ENCODE measurements around the gene TDRD10.
A peak's percentile ranks its signal among the peaks of the same experiment; 100 is the strongest.
"Not testable (repeated sequence)": the region's sequence is repeated elsewhere in the genome, so short reads cannot be mapped to it uniquely, and the experiment has no call there.

The TDRD10 gene

DNA sequence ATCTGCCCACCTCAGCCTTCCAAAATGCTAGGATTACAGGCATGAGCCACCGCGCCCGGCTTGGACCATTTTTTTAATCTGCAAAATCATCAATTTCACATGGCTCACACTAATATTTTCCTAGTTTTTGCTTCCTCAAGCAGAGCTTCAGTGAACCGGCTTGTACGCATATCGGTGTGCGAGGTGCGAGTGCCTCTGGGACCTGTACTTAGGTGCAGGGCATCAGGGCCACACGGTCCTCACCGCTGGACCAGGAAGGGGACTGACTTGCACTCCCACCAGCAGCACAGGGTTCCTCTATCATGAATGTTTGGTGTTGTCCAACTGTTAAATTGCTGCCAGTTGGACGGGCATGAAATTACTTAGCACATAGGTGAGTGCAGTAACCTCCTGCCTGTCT is 15.6 kb downstream of the TDRD10 start:
- DNase-seq = no peak

DNA sequence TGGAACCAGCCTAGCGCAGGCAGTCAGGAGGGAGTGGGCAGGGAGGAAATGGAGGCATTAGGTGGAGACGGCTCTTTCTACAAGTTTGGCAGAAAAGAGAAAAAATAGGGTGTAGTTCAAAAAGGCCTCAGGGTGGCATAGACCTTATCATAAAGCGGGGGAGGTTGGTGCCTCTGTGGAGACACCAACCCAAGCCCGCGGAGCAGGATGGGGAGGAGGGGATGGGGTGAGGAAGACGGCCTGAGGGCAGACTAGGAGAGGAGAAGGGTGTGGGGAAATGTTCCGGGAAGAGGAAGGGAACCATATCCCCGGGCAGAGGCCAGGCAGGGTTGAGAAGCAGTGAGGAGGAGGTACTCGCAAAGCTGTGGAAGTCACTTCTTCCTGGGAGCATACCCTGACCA is 17.6 kb downstream of the TDRD10 start:
- DNase-seq = no peak

DNA sequence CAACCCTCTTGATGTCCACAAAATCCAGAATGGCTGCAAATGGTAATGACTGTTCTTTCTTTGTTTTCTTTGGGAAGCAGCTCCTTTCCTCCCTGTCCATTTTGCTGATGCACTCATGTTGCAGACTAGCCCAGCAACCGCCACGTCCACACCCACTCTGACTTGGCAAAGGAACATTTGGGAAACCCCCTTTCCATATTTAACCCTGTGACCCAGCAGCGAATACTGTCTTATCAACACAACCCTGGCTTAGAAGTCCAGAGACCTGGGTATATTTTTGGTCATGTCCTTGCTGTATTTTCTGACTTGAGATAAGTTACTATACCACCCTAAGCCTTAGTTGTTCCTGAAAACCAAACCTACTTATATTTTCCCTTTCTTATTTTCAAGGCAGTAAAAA is 18.3 kb downstream of the TDRD10 start:
- no peak for DNase-seq

DNA sequence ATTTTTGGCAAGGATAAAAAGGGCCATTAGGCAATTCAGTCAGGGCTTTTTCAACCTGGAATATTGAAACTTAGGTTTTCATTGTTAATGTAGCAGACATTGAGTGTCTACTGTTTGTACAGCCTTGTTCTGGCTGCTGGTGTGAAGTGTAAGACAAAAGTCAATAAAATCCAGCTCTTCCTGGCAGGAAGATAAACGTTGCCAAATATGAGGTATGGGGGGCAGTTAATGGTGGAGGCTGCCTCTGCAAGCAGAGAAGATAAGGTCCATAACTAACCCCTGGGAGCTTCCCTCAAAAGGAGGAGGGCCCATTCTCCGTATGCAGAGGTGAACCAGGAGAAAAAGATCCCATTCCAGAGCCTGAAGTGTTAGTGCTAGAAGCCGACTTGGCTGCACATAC is 19.7 kb downstream of the TDRD10 start:
- DNase-seq = no peak

DNA sequence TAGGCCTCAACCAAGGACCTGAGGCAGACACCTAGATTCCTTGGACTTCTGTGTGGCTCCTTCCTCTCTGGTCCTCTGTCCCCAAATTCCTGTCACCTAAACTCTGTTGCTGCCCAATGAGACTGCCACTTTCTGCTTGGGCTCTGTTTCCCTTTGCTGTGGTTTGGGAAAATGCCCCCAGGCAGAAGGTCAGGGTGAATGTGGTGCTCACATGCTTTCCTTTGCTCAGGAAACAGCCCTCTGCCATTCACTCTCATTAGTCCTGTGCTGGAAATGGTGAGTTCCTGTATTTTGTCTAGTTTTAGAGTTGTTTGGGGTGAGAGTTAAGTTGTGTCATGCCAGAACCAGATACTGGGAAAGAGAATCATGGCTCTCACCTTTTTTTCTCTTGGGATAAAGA is 22.9 kb downstream of the TDRD10 start:
- DNase-seq = no peak

DNA sequence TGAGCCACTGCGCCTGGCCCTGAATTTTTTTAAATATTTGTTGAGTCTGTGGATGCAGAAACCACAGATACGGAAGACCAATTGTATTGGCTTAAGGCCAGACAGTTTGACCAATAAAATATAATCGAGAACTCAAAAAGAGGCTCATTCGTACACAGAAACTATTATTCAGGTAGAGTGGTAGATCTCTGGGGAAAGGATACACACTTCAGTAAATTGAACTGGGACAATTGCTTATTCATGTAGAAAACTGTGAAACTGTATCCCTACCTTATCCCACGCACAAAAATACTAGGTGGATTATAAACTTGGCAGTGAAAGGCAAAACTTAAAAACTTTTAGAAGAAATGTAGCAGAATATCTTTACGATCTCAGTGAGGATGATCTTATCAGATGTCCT is 25.2 kb downstream of the TDRD10 start:
- DNase-seq = no peak

DNA sequence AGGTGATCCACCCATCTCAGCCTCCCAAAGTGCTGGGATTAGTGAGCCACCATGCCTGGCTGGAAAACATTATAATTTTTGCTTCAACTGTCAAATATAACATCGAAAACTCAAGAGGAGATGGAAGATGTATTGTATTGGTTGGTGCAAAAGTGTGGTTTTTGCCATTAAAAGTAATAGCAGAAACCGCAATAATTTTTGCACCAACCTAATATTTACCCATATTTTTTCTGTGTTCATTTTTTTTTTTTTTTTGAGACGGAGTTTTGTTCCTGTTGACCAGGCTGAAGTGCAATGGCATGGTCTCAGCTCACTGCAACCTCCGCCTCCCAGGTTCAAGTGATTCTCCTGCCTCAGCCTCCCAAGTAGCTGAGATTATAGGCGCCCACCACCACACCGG is 27.3 kb downstream of the TDRD10 start:
- DNase-seq = no peak

DNA sequence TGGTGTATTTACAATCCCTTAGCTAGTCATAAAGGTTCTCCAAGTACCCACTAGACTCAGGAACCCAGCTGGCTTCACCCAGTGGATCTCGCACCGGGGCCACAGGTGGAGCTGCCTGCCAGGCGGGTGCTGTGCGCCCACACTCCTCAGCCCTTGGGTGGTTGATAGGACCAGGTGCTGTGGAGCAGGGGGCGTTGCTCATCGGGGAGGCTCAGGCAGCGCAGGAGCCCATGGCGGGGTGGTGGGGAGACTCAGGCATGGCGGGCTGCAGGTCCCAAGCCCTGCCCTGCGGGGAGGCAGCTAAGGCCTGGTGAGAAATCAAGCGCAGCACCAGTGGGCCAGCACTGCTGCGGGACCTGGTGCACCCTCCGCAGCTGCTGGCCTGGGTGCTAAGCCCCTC is 29.9 kb downstream of the TDRD10 start:
- DNase-seq = not testable (repeated sequence)

DNA sequence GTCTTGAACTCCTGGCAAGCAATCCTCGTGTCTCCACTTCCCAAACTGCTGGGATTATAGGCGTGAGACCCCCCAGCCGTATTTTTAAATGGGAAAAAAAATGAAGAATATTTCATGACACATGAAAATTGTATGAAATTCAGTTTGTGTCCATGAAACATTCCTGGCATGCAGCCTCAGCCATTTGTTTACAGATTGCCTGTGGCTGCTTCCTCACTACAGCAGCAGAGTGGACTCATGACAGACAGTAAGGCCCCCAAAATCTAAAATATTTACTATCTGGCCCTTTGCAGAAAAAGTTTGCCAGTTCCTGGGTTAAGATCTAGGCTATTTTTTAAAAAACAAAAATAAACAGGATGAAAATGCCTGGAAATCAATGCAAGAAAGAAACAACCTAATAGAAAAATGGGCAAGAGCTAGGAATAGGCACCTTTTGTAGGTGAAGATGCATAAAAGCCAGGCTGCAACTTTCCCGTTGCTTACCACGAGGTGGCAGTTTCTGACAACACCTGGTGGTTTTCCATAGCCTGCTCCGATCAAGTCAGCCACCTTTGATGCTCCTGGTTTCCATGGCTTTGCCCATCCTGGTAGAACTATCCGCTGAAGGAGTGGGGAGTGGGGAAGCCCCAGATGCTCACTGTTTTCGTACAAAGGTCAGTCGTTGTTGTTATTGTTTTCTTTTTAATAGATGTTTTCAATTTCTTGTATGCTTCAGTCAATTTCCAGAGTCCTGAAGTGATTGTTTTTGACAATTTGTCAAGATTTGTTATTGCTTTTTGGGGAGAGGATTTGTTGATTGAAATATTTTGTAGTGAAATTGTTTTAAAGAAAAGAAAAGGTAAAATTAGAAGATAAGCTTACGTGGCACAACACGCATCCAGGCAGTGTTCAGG is 32.2 kb downstream of the TDRD10 start:
- no peak for DNase-seq

DNA sequence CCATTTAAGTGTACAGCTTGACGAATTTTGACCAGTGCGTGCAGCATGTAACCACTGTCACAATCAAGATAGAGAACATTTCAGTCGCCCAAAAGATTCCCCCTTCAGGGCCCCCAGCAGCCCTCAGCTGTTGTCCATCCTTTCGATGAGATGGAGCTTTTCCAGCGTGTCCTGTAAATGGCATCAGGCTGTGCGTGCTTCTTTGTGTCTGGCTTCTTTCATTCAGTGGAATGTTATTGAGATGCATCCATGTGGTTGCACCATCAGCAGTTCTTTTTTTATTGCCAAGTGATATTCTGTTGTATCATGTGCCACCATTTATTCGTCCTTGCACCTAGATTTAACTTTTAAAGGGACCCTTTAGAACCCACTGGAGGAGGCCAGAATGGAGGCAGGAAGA is 34.6 kb downstream of the TDRD10 start:
- no peak for DNase-seq

DNA sequence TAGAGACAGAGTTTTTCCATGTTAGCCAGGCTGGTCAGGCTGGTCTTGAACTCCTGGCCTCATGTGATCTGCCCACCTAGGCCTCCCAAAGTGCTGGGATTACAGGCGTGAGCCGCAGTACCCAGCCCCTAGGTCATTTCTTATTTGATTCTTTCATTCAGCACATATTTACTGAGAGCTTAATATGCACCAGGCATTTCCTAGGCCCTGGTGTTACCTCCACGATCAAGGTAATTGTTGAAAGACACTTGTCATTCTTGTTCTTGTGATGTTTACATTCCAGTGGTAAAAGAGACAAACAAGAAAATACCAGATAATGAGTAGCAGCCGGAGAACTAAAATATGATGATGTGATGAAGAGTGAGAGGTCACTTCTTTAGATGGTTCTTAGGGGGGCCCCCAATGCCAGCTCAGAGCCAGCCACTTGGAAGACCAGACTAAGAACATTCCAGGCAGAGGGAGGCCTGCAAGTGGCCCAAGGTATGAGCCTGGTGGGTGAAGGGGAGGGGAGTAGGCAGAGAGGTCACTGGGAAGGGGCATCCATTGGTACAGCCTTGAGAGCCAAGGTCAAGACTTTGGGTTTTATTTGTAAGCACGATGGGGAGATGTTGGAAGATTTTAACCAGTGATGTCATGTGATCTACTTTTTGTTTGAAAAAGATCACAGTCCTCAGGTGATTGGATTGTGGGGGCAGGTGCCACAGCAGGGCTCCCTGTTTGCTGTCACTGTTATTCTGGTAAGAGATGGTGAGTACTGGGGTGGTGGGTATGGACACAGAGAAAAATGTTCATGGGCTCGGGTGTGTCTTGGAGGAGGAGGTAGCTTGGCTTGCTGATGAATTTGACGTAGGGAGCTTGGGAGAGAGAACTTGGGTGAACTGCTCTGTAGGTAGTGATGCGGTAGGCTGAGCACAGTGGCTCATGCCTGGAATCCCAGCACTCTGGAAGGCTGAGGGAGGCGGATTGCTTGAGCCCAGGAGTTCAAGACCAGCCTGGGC is 37.8 kb downstream of the TDRD10 start:
- DNase-seq = no peak

DNA sequence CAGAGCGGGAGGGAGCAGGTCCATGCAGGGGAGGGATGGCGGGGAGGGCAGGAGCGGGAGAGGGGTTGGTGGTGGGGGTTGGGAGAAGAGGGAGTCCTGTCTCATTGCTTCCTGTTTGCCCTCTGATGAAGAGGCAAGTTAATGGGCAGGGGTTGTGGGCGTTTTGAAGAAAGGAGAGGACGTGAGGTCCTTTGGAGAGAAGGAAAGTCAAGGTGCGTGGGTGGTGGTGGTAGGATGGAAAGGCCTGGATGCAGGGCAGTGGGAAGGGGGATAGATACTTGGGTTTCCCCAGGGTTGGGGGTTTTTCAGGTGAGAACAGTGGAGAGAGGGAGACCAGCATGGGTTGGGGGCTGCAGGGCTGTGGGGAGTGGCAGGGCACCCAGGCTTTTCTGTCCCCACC is 39.2 kb downstream of the TDRD10 start:
- DNase-seq = no peak

DNA sequence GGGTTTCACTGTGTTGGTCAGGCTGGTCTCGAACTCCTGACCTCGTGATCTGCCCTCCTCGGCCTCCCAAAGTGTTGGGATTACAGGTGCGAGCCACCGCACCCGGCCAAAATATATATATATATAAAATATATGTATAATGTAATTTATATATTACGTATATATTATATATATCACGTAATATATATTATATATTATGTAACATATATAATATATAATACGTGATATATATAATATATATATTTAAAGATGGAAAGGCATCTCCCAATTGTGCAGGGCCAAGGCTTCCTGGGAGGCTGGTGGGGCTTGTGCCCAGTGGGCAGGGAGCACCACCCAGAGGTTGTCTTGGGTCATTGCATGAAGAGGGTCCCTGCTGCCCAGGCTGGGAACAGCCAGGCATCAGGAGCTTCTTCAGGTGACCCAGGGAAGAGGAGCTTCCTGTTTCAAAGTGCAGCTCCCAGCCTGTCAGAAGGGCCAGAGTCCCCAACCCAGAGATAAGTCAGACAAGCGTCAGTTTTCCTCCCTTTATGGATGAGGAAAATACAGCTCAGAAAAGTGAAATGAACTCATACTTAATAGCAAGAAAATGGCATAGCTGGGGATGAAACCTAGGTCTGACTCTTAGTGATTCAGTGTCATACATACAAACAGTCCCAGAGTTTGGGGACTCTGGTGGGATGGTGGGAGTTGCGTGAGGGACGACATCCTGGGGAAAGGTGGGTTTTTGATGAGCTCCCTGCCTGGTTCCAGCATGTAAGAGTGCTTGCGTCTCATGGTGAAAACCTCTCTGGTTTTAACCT is 44.4 kb downstream of the TDRD10 start:
- peak; percentile 62 for DNase-seq

DNA sequence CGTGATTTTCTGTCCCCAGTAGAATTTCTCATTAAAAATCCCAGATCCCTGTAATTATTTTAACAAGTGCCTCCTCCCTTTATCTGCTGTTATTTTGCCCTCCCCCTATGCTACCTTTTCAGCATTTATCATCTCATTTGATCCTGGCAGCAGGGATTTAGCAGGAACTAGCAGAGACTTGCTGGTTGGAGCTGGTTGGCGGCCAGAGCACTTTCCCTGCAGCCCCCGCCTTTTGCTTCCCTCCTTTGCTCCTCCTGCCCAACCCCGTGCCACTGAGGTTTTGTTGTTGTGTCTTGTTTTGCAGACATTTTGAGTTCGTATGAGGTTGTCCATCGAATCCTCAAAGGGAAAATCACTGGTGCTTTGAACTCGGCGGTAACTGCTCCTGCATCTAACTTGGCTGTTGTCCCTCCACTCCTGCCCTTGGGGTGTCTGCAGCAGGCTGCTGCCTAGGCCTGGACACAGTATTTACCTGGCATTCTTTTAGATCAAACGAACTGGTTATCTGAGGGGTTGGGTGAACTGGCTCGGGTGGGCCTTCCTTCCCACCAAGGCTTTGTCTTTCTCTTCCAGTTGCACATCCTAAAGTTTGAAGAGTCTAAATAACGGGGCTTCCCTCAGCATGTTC is 45.2 kb downstream of the TDRD10 start:
- no peak for DNase-seq

DNA sequence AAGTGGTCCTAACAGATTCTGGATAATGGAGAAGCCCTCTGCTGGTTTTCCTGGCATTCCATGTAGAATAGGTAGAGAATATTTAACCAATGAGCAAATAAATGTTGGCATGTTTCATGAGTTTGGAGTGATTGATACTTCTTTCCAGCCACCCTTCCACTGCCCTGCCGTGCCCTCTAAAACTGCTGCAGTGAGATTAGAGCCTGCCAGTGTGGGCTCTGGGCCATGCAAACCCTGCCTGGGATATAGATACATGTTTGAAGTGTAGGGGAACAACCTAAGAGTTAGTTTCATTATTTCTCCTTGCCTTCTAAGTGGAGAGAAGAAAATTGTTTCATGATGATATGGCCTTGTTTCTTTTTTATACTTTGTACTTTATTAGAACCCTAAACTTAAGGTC is 46.0 kb downstream of the TDRD10 start:
- DNase-seq = no peak

DNA sequence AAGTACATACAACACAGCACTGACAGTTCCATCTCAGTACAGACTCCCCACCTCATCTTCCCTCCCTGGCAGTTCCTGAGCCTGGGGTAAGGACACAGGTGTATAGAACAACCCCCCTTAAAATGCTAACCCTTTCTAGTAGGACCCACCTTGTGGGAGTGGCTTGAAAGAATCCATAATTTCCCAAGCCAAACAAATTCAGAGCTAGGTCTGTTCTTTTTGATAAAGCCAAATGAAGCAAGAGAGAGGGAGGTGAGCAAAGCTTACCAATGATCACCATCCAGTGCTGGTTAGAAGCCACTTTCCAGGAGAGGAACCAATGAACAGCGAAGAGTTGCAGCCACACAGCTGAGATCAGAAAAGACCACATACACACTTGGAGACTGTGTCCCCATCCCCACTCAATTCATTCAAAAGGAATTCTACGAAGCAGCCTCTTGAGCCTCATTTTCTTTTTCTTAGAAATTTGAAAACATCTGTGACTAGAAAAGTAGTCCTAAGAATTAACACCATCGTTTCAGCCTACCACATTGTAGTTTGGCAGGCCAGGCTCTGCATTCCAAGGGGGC is 47.3 kb downstream of the TDRD10 start:
- no peak for DNase-seq

DNA sequence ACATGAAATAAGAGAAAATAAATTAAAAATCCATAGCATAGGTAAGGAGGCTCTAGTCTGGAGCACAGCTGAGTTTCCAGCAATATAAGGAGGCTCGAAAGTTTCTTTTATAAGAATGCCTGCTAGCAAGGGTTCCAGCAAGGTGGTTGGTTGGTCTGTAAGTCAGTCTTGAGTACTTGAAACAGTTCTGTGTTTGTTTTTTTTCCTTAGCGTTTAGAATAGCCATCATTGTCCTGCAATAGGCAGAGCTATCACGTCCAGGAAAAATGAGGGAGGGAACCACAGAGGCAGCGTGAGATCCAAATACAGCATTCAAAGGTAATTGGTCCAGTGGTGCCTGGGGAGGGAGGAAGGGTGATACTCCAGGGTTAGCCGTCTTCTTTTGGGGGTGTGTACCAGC is 48.1 kb downstream of the TDRD10 start:
- no peak for DNase-seq

DNA sequence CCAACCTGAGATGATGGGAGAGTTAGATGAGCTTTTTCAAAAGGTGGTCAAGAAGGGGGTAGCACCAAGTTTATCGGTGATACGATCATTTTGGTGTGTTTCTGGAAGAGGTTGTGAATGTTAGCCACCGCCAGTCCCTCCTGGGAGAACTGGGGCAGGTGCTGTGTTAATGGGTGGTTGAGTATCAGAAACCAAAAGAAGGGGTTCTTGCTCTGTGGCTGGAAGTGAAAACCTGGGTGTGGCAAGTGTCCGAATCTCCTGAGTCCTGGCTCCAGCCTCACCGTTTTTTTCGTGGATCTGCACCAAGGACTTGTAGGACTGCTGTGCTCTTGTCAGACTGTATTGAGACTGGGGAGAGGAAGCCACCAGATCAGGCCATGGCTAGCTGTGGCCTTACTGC is 48.6 kb downstream of the TDRD10 start:
- DNase-seq = no peak

DNA sequence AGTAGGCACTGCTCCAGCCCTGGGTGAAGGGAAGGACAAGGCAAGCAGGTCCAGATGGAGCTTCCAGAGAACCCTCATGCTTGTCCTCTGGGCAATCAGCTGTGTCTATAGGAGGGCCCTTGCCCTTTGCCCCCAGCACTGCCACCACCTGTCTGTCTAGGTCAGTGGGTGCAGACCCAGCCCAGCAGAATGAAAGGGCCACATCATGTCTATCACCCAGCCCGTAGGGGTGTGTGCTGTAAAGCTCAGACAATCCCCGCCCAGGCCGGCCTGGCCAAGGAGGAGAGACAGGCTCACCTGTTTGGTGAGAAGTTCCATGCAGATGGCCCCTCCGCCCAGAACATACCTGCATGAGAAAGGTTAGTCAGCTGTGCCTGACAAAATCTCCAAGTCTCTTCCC is 49.5 kb downstream of the TDRD10 start:
- no peak for DNase-seq

DNA sequence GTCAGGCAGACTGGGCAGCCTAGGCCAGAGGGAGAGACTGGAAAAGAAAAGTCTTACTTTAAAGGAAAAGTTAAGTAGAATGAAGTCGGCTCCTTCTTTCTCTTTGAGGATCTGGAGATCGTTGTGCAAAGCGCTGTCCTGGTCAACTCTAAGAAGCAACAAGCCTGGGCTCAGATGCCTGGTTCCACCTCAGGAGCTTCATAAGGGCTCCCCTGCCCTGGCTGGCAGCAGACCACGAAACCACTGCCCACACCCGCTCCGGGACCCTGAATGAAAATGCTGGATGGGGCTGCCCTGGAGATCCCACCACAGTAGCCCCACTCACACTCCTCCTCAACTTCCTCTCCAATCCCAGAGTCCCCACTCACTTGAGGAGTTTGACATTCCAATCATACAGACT is 50.0 kb downstream of the TDRD10 start:
- DNase-seq = no peak

DNA sequence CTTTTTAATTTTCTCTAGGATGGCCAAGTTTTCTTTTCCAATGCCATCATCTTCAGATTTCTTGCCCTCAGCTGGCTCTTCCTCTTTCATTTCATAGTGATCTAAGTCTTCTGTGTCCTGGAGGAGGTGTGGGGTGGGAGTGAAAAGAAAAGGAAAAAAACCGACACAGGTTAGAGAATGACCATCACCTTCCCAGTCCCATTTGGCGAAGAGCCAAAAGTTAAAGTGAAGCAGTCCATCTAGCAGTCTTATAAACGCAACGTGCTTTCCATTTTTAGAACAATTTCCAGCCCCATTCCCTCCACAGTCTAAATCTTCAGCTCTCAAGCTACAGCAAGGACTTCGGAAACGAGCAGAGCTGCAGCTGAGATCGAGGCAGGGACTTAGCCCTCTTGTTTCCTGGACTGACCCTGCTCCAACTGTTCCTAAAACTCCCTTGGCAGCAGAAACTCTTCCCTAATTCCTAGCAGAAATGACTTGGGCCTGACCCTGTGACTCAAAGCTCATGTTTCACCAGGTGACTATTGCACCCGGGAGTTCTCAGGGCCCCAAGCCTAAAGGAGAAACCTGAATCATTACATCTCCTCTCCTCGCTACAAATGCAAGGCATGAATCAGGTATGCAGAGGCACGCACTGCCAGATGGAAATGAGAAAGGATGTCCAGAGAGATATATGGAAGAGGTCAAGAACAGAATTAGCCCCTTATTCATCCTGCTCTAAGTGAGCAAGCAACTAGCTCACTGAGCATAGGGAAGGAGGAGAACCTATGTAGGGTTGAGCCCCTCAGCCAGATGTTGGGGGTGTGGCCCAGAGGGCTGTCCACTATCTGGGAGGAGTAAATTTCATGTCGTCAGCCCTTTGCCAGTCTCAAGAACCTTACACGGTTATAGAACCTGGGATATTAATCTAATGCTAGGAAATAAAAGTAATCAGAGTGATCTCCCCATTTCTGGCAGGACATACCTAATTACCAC is 51.3 kb downstream of the TDRD10 start:
- no peak for DNase-seq
